Measurements from ENCODE around the gene HLA-DPA1.
A peak's percentile ranks its signal among the peaks of the same experiment; 100 is the strongest.

The HLA-DPA1 gene

GRCh38 chr6:33073431-33073871, at the start of gene HLA-DPA1:
Gene HLA-DPA1 (minus strand): TSS chr6:33073649.
- no peaks in the 10 kb centered on the region for H3K27me3 ChIP-seq (ENCODE audit: insufficient read depth, low read length)
- H3K36me3 ChIP-seq (ENCODE audit: insufficient read depth, low read length): no peaks in the 10 kb centered on the region
- no peaks in the 10 kb centered on the region for H3K9me3 ChIP-seq (ENCODE audit: low read length)
- H3K4me1 ChIP-seq (ENCODE audit: insufficient read depth, low read length): no peaks in the 10 kb centered on the region
- no peak within 1 kb of the TSS for H3K4me3 ChIP-seq (ENCODE audit: low read length)
- no peak within 1 kb of the TSS for H2AFZ ChIP-seq (ENCODE audit: low read depth, low read length)

- no peak overlapping the region for H3K4me3 ChIP-seq (ENCODE audit: low read length)
- peaks cover 6% of the 10 kb centered on the region for H3K27me3 ChIP-seq (ENCODE audit: insufficient read depth, low read length)
- H3K4me1 ChIP-seq (ENCODE audit: insufficient read depth, low read length): peaks cover 6% of the 10 kb centered on the region
- H2AFZ ChIP-seq (ENCODE audit: low read depth, low read length): no peak overlapping the region
- no peaks in the 10 kb centered on the region for H3K36me3 ChIP-seq (ENCODE audit: insufficient read depth, low read length)
- H3K9me3 ChIP-seq (ENCODE audit: low read length): no peaks in the 10 kb centered on the region
These were observed 49.7 kb upstream of the HLA-DPA1 start for GRCh38 chr6:33123181-33123580.

- peaks cover 13% of the 10 kb centered on the region for H3K4me1 ChIP-seq (ENCODE audit: insufficient read depth, low read length)
- H2AFZ ChIP-seq (ENCODE audit: low read depth, low read length): no peak overlapping the region
- no peak overlapping the region for H3K4me3 ChIP-seq (ENCODE audit: low read length)
- no peaks in the 10 kb centered on the region for H3K36me3 ChIP-seq (ENCODE audit: insufficient read depth, low read length)
- H3K27me3 ChIP-seq (ENCODE audit: insufficient read depth, low read length): peaks cover 32% of the 10 kb centered on the region
- no peaks in the 10 kb centered on the region for H3K9me3 ChIP-seq (ENCODE audit: low read length)
These were observed 46.6 kb upstream of the HLA-DPA1 start for GRCh38 chr6:33120001-33120400.

GRCh38 chr6:33118525-33119123, 45.2 kb upstream of the HLA-DPA1 start:
- Histone ChIP-seq H3K36me3 (ENCODE audit: insufficient read depth, low read length) (no peaks in the 10 kb centered on the region), H3K4me1 (ENCODE audit: insufficient read depth, low read length) (peaks cover 10% of the 10 kb centered on the region), H3K4me3 (ENCODE audit: low read length) (no peak overlapping the region), H3K9me3 (ENCODE audit: low read length) (no peaks in the 10 kb centered on the region), H3K27me3 (ENCODE audit: insufficient read depth, low read length) (peaks cover 37% of the 10 kb centered on the region), H2AFZ (ENCODE audit: low read depth, low read length) (no peak overlapping the region)

- Histone ChIP-seq H2AFZ (ENCODE audit: low read depth, low read length) (no peak overlapping the region), H3K9me3 (ENCODE audit: low read length) (no peaks in the 10 kb centered on the region), H3K4me3 (ENCODE audit: low read length) (no peak overlapping the region), H3K4me1 (ENCODE audit: insufficient read depth, low read length) (peaks cover 10% of the 10 kb centered on the region), H3K27me3 (ENCODE audit: insufficient read depth, low read length) (peaks cover 41% of the 10 kb centered on the region), H3K36me3 (ENCODE audit: insufficient read depth, low read length) (no peaks in the 10 kb centered on the region)
These were observed 44.4 kb upstream of the HLA-DPA1 start for GRCh38 chr6:33117811-33118277.

GRCh38 chr6:33116841-33117711, 43.6 kb upstream of the HLA-DPA1 start:
- peaks cover 10% of the 10 kb centered on the region for H3K4me1 ChIP-seq (ENCODE audit: insufficient read depth, low read length)
- no peaks in the 10 kb centered on the region for H3K36me3 ChIP-seq (ENCODE audit: insufficient read depth, low read length)
- H3K4me3 ChIP-seq (ENCODE audit: low read length): no peak overlapping the region
- H2AFZ ChIP-seq (ENCODE audit: low read depth, low read length): no peak overlapping the region
- H3K9me3 ChIP-seq (ENCODE audit: low read length): no peaks in the 10 kb centered on the region
- H3K27me3 ChIP-seq (ENCODE audit: insufficient read depth, low read length): peaks cover 41% of the 10 kb centered on the region

- H3K36me3 ChIP-seq (ENCODE audit: insufficient read depth, low read length): no peaks in the 10 kb centered on the region
- H3K9me3 ChIP-seq (ENCODE audit: low read length): no peaks in the 10 kb centered on the region
- H3K4me3 ChIP-seq (ENCODE audit: low read length): no peak overlapping the region
- H3K27me3 ChIP-seq (ENCODE audit: insufficient read depth, low read length): peaks cover 41% of the 10 kb centered on the region
- no peak overlapping the region for H2AFZ ChIP-seq (ENCODE audit: low read depth, low read length)
- peaks cover 10% of the 10 kb centered on the region for H3K4me1 ChIP-seq (ENCODE audit: insufficient read depth, low read length)
These were observed 43.0 kb upstream of the HLA-DPA1 start for GRCh38 chr6:33116417-33116816.

DNA sequence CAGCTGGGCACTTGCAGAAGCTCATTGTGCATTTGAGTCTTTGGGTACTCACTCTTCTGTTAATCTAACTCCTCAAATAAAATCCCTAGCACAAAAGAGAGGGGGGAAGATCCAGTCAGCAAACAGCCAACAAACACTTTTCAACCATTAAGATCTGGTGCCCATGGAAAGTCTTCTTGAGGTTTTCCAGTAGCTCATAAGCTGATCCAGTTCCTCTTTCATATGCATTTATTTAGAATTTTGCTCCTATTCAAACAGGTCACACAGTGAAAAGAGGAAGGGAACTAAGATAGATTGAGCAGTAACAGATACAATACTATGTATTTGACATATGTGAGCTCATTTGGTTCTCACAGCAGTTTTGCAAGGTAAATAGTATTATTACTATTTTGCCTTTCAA, 41.0 kb upstream of the HLA-DPA1 start:
- Histone ChIP-seq H2AFZ (ENCODE audit: low read depth, low read length) (no peak overlapping the region), H3K9me3 (ENCODE audit: low read length) (no peaks in the 10 kb centered on the region), H3K4me1 (ENCODE audit: insufficient read depth, low read length) (peaks cover 10% of the 10 kb centered on the region), H3K36me3 (ENCODE audit: insufficient read depth, low read length) (no peaks in the 10 kb centered on the region), H3K4me3 (ENCODE audit: low read length) (no peak overlapping the region), H3K27me3 (ENCODE audit: insufficient read depth, low read length) (peaks cover 35% of the 10 kb centered on the region)

GRCh38 chr6:33113755-33114154, 40.3 kb upstream of the HLA-DPA1 start:
- Histone ChIP-seq H2AFZ (ENCODE audit: low read depth, low read length) (no peak overlapping the region), H3K4me1 (ENCODE audit: insufficient read depth, low read length) (peaks cover 10% of the 10 kb centered on the region), H3K9me3 (ENCODE audit: low read length) (no peaks in the 10 kb centered on the region), H3K36me3 (ENCODE audit: insufficient read depth, low read length) (no peaks in the 10 kb centered on the region), H3K4me3 (ENCODE audit: low read length) (no peak overlapping the region), H3K27me3 (ENCODE audit: insufficient read depth, low read length) (peaks cover 35% of the 10 kb centered on the region)

DNA sequence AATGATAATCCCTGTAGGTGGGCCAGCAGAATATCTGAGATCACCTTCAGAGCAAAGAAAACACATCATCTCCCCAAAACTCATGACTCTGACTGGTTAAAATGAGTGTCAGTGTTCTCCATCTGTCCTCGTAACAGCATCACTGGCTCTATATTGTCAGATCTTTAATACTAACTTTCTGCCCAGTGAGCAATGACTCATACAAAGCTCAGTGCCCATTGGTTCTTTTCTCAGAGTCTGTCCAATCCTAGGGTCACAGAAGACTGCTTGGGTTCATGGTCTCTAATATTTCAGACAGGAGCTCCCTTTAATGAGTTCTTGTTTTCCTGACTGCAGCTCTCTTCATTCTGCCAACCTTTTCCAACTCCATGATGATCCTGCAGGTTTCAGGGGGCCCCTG, 38.7 kb upstream of the HLA-DPA1 start:
- H3K4me3 ChIP-seq (ENCODE audit: low read length): no peak overlapping the region
- H3K9me3 ChIP-seq (ENCODE audit: low read length): no peaks in the 10 kb centered on the region
- H3K4me1 ChIP-seq (ENCODE audit: insufficient read depth, low read length): peaks cover 7% of the 10 kb centered on the region
- H2AFZ ChIP-seq (ENCODE audit: low read depth, low read length): peak overlapping the region; percentile 37
- no peaks in the 10 kb centered on the region for H3K36me3 ChIP-seq (ENCODE audit: insufficient read depth, low read length)
- peaks cover 32% of the 10 kb centered on the region for H3K27me3 ChIP-seq (ENCODE audit: insufficient read depth, low read length)

DNA sequence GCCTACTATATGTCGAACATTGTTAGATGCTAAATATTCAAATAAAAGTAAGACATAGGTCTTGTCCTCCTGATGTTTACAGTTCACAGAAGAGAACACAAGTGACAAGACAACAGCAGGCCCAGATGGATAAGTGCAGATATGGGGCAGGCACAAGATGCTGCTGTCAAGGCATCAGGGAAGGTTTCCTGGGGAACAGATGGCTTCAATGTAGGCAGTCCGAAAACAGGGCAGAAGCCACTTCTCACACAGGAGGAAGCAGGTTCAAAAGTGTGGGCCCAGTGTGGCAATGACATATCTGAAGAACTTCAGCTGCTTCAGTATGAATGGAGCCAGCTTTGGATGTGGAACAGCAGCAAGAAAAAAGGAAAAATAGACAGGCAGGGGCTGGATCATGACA, 34.9 kb upstream of the HLA-DPA1 start:
- Histone ChIP-seq H3K4me3 (ENCODE audit: low read length) (no peak overlapping the region), H2AFZ (ENCODE audit: low read depth, low read length) (no peak overlapping the region), H3K27me3 (ENCODE audit: insufficient read depth, low read length) (peaks cover 29% of the 10 kb centered on the region), H3K4me1 (ENCODE audit: insufficient read depth, low read length) (no peaks in the 10 kb centered on the region), H3K9me3 (ENCODE audit: low read length) (no peaks in the 10 kb centered on the region), H3K36me3 (ENCODE audit: insufficient read depth, low read length) (no peaks in the 10 kb centered on the region)

DNA sequence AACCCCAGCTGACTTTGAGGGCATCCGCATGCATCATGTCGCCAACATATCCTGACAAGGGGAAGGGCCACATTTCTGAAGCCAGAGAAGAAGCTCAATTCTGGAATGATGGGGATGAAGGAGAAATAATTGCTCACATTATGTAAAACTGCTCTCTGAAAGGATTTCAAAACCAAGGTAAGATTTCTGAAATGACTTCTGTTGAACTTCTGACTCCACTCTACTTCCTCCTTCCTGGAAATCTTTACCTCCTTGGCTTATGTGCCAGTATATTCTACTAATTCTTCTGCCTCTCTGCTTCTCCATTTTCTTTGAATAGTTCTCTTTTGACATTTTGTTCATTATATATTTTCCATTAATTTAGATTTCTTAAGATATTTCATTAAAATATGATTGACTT, 34.2 kb upstream of the HLA-DPA1 start:
- Histone ChIP-seq H2AFZ (ENCODE audit: low read depth, low read length) (no peak overlapping the region), H3K4me1 (ENCODE audit: insufficient read depth, low read length) (no peaks in the 10 kb centered on the region), H3K27me3 (ENCODE audit: insufficient read depth, low read length) (peaks cover 29% of the 10 kb centered on the region), H3K9me3 (ENCODE audit: low read length) (no peaks in the 10 kb centered on the region), H3K36me3 (ENCODE audit: insufficient read depth, low read length) (no peaks in the 10 kb centered on the region), H3K4me3 (ENCODE audit: low read length) (no peak overlapping the region)
